ENCODE measurements around the gene HCFC2.
A peak's percentile ranks its signal among the peaks of the same experiment; 100 is the strongest.
"Not testable (repeated sequence)": the region's sequence is repeated elsewhere in the genome, so short reads cannot be mapped to it uniquely, and the experiment has no call there.

The HCFC2 gene

DNA sequence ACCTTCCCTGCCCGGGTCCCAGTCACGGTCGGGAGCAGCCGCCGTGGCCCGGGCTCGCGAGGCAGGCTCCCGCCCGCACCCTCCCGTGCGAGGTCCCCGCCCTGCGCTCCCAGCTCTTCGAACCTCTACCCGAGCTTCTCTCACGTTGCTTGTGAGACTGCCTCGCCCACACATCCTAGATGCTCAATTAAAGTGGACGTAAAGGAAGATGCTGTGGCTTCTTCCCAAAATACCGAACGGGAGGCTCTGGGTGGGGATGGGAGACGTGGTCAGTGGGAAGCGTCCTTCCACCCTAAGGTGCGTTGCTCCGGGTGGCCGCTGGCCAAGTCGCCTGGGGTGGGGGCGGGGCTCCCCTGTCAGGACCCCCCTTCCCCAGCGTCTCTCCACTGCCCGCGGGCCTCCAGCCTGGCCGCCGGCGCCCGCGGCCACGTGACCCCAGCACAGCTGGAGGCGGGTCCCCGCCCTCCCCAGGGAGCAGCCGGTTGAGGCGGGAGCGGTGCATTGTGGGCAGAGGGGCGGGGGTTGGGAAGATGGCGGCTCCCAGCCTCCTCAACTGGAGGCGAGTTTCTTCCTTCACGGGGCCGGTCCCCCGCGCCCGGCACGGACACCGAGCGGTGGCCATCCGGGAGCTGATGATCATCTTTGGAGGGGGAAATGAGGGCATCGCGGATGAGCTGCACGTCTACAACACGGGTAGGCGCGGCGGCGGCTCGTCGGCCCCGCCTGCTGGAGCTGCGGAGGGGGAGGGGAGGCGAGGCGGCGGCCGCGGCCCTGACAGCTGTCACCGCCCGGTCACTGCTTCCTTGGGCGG lies at the start of gene HCFC2:
HCFC2 (plus strand) TSS at position 501 of the 811 bp plus-strand sequence; CDS start at position 531, 30 bp downstream.
- Histone ChIP-seq H3K27me3 (ENCODE audit: control insufficient read depth, insufficient read depth, low read length) (no peaks in the 10 kb centered on the region), H3K9ac (ENCODE audit: low read length) (peak within 1 kb of the TSS; percentile 87), H3K9me3 (ENCODE audit: control insufficient read depth, low read length) (no peaks in the 10 kb centered on the region), H3K36me3 (ENCODE audit: control insufficient read depth, insufficient read depth, low read length) (no peaks in the 10 kb centered on the region), H3K4me3 (ENCODE audit: low read length) (peak within 1 kb of the TSS; percentile 72), H3K4me1 (ENCODE audit: control insufficient read depth, insufficient read depth, low read length) (peaks cover 19% of the 10 kb centered on the region)

DNA sequence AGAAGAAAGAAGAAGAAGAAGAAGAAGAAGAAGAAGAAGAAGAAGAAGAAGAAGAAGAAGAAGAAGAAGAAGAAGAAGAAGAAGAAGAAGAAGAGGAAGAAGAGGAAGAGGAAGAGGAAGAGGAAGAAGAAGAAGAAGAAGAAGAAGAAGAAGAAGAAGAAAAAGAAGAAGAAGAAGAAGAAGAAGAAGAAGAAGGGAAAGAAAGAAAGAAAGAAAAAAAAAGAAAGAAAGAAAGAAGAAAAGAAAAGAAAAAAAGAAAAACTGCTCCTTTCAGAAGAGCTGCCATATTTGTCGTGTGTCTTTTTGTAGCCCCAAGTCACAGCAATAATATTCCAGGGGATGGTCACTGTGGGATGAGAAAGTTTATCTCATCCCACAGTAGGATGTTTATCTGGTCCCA lies 42.5 kb upstream of the HCFC2 start:
- H3K36me3 ChIP-seq (ENCODE audit: control insufficient read depth, insufficient read depth, low read length); H3K9ac ChIP-seq (ENCODE audit: low read length); H3K4me3 ChIP-seq (ENCODE audit: low read length); H3K4me1 ChIP-seq (ENCODE audit: control insufficient read depth, insufficient read depth, low read length); H3K9me3 ChIP-seq (ENCODE audit: control insufficient read depth, low read length); H3K27me3 ChIP-seq (ENCODE audit: control insufficient read depth, insufficient read depth, low read length): not testable (repeated sequence)

- Histone ChIP-seq H3K9me3 (ENCODE audit: control insufficient read depth, low read length) (no peaks in the 10 kb centered on the region), H3K4me3 (ENCODE audit: low read length) (no peak overlapping the region), H3K36me3 (ENCODE audit: control insufficient read depth, insufficient read depth, low read length) (no peaks in the 10 kb centered on the region), H3K27me3 (ENCODE audit: control insufficient read depth, insufficient read depth, low read length) (no peaks in the 10 kb centered on the region), H3K9ac (ENCODE audit: low read length) (no peak overlapping the region), H3K4me1 (ENCODE audit: control insufficient read depth, insufficient read depth, low read length) (no peaks in the 10 kb centered on the region)
Observed at GRCh38 chr12:104022786-104023185, 41.5 kb upstream of the HCFC2 start.

- H3K9me3 ChIP-seq (ENCODE audit: control insufficient read depth, low read length), result no peaks in the 10 kb centered on the region
- H3K4me1 ChIP-seq (ENCODE audit: control insufficient read depth, insufficient read depth, low read length), result no peaks in the 10 kb centered on the region
- no peaks in the 10 kb centered on the region for H3K36me3 ChIP-seq (ENCODE audit: control insufficient read depth, insufficient read depth, low read length)
- H3K27me3 ChIP-seq (ENCODE audit: control insufficient read depth, insufficient read depth, low read length), result no peaks in the 10 kb centered on the region
- H3K4me3 ChIP-seq (ENCODE audit: low read length), result no peak overlapping the region
- H3K9ac ChIP-seq (ENCODE audit: low read length), result no peak overlapping the region
Observed at GRCh38 chr12:104023710-104024109, 40.6 kb upstream of the HCFC2 start.

GRCh38 chr12:104024348-104024747 lies 40.0 kb upstream of the HCFC2 start:
- no peaks in the 10 kb centered on the region for H3K27me3 ChIP-seq (ENCODE audit: control insufficient read depth, insufficient read depth, low read length)
- H3K4me1 ChIP-seq (ENCODE audit: control insufficient read depth, insufficient read depth, low read length), result no peaks in the 10 kb centered on the region
- H3K36me3 ChIP-seq (ENCODE audit: control insufficient read depth, insufficient read depth, low read length), result no peaks in the 10 kb centered on the region
- H3K9me3 ChIP-seq (ENCODE audit: control insufficient read depth, low read length), result no peaks in the 10 kb centered on the region
- no peak overlapping the region for H3K4me3 ChIP-seq (ENCODE audit: low read length)
- H3K9ac ChIP-seq (ENCODE audit: low read length), result no peak overlapping the region

DNA sequence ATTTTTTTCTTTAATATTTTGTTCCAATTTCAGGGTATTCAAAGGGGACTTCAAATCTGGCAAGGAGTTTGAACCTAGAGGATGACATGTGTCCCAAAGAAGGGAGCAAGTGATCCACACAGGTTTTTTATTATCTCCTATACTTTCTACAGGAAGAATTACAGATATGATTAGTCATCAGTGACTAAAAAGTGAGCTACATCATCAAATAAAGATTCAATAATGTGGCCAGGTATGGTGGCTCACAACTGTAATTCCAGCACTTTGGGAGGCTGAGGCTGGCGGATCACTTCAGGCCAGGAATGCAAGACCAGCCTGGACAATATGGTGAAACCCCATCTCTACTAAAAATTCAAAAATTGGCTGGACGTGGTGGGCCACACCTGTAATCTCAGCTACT lies 38.6 kb upstream of the HCFC2 start:
- H3K9ac ChIP-seq (ENCODE audit: low read length), result no peak overlapping the region
- H3K9me3 ChIP-seq (ENCODE audit: control insufficient read depth, low read length), result no peaks in the 10 kb centered on the region
- H3K4me1 ChIP-seq (ENCODE audit: control insufficient read depth, insufficient read depth, low read length), result no peaks in the 10 kb centered on the region
- H3K4me3 ChIP-seq (ENCODE audit: low read length), result no peak overlapping the region
- H3K36me3 ChIP-seq (ENCODE audit: control insufficient read depth, insufficient read depth, low read length), result no peaks in the 10 kb centered on the region
- H3K27me3 ChIP-seq (ENCODE audit: control insufficient read depth, insufficient read depth, low read length), result no peaks in the 10 kb centered on the region

DNA sequence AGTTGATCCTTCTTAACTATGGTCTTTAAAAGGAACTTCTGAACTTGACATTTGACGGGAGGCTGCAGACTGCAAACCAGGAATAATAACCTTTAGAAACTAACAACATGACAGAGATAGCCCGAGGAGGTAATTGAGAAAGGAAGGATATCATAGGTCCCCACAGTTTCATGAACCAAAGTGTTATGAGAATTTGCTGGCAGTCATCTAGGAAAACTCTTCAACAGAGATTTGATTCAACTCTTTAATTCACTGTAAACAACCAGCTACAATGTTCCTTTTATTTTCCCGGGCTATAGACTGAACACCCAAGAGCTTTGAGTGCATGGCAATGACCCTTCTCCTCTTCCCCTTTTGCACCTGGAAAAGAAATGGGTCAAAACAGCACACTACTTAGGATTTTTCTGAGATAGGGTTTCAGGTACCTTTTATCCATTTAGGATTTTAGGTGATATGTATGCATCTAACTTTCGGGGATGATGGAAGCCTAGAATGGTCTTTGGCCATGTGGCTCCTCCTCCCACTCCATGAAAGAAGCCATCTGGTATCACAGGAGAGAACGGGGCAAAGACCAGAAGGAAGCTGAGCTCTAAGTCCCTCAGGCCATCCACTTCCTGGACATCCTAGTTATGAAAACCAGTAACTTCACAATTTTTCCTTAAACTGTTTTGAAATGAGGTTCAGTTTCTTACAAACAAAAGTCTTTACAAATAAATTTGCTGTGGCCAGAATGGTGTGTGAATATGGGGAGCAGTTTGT lies 37.3 kb upstream of the HCFC2 start:
- H3K4me3 ChIP-seq (ENCODE audit: low read length), result no peak overlapping the region
- no peaks in the 10 kb centered on the region for H3K9me3 ChIP-seq (ENCODE audit: control insufficient read depth, low read length)
- H3K9ac ChIP-seq (ENCODE audit: low read length), result no peak overlapping the region
- no peaks in the 10 kb centered on the region for H3K4me1 ChIP-seq (ENCODE audit: control insufficient read depth, insufficient read depth, low read length)
- no peaks in the 10 kb centered on the region for H3K36me3 ChIP-seq (ENCODE audit: control insufficient read depth, insufficient read depth, low read length)
- no peaks in the 10 kb centered on the region for H3K27me3 ChIP-seq (ENCODE audit: control insufficient read depth, insufficient read depth, low read length)

DNA sequence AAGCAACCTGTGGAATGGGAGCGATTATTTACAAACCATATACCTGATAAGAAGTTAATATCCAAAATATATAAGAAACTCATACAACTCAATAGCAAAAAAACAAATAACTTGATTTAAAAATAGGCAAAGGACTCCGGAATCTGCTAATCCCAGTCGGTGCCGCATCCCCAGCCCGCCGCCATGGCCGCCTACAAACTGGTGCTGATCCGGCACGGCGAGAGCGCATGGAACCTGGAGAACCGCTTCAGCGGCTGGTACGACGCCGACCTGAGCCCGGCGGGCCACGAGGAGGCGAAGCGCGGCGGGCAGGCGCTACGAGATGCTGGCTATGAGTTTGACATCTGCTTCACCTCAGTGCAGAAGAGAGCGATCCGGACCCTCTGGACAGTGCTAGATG lies 33.7 kb upstream of the HCFC2 start:
- H3K9me3 ChIP-seq (ENCODE audit: control insufficient read depth, low read length); H3K36me3 ChIP-seq (ENCODE audit: control insufficient read depth, insufficient read depth, low read length); H3K4me1 ChIP-seq (ENCODE audit: control insufficient read depth, insufficient read depth, low read length); H3K4me3 ChIP-seq (ENCODE audit: low read length); H3K9ac ChIP-seq (ENCODE audit: low read length); H3K27me3 ChIP-seq (ENCODE audit: control insufficient read depth, insufficient read depth, low read length): not testable (repeated sequence)

DNA sequence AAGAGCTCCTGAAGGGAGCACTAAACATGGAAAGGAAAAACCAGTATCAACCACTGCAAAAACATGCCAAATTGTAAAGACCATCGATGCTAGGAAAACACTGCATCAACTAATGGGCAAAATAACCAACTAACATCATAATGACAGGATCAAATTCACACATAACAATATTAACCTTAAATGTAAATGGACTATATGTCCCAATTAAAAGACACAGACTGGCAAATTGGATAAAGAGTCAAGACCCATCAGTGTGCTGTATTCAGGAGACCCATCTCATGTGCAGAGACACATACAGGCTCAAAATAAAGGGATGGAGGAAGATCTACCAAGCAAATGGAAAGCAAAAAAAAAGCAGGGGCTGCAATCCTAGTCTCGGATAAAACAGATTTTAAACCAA lies 28.2 kb upstream of the HCFC2 start:
- H3K9me3 ChIP-seq (ENCODE audit: control insufficient read depth, low read length); H3K4me3 ChIP-seq (ENCODE audit: low read length); H3K9ac ChIP-seq (ENCODE audit: low read length); H3K4me1 ChIP-seq (ENCODE audit: control insufficient read depth, insufficient read depth, low read length); H3K36me3 ChIP-seq (ENCODE audit: control insufficient read depth, insufficient read depth, low read length); H3K27me3 ChIP-seq (ENCODE audit: control insufficient read depth, insufficient read depth, low read length): not testable (repeated sequence)

- not testable (repeated sequence) for H3K9me3 ChIP-seq (ENCODE audit: control insufficient read depth, low read length); H3K9ac ChIP-seq (ENCODE audit: low read length); H3K27me3 ChIP-seq (ENCODE audit: control insufficient read depth, insufficient read depth, low read length); H3K4me1 ChIP-seq (ENCODE audit: control insufficient read depth, insufficient read depth, low read length); H3K36me3 ChIP-seq (ENCODE audit: control insufficient read depth, insufficient read depth, low read length); H3K4me3 ChIP-seq (ENCODE audit: low read length)
Observed at GRCh38 chr12:104039769-104040168, 24.6 kb upstream of the HCFC2 start.

- H3K27me3 ChIP-seq (ENCODE audit: control insufficient read depth, insufficient read depth, low read length), result no peaks in the 10 kb centered on the region
- H3K4me3 ChIP-seq (ENCODE audit: low read length), result no peak overlapping the region
- H3K9ac ChIP-seq (ENCODE audit: low read length), result no peak overlapping the region
- no peaks in the 10 kb centered on the region for H3K4me1 ChIP-seq (ENCODE audit: control insufficient read depth, insufficient read depth, low read length)
- H3K36me3 ChIP-seq (ENCODE audit: control insufficient read depth, insufficient read depth, low read length), result no peaks in the 10 kb centered on the region
- H3K9me3 ChIP-seq (ENCODE audit: control insufficient read depth, low read length), result no peaks in the 10 kb centered on the region
Observed at GRCh38 chr12:104042580-104042979, 21.8 kb upstream of the HCFC2 start.

DNA sequence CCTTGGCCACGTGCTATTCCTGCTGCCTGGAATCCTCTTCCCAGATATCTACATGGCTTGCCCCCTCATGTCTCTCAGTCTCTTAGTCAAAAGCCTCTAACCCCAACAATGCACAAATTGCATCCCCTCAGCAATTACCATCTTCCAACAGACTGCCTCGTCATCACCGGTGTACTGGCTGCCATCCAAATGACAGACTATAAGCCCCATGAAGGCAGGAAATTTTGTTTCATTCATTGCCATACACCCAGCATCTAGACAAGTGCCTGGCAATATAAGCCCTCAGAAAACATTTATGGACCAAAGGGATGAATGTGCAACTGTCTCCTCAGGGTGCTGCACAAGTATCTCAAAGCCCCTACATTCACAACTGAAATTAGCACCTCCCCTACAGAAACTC lies 20.2 kb upstream of the HCFC2 start:
- Histone ChIP-seq H3K4me3 (ENCODE audit: low read length) (no peak overlapping the region), H3K4me1 (ENCODE audit: control insufficient read depth, insufficient read depth, low read length) (no peaks in the 10 kb centered on the region), H3K9me3 (ENCODE audit: control insufficient read depth, low read length) (no peaks in the 10 kb centered on the region), H3K27me3 (ENCODE audit: control insufficient read depth, insufficient read depth, low read length) (peaks cover under 1% of the 10 kb centered on the region), H3K36me3 (ENCODE audit: control insufficient read depth, insufficient read depth, low read length) (no peaks in the 10 kb centered on the region), H3K9ac (ENCODE audit: low read length) (no peak overlapping the region)
